Mesendoderm (in vitro differentiated cells): ENCODE results near the gene CTCFL.

ENCODE experiments used
- DNase-seq: peaks from one replicate; pipeline ENCODE4 v3.0.0; 2013
- H2AK5ac ChIP-seq: 2 replicates; pipeline ENCODE4 v1.6.1; 2013; ENCODE audit warnings: low read length, inconsistent platforms
- H2BK120ac ChIP-seq: 2 replicates; pipeline ENCODE4 v1.6.1; 2013; ENCODE audit warnings: low read depth, mild to moderate bottlenecking, low read length, moderate library complexity, mixed read lengths
- H2BK15ac ChIP-seq: replicated peaks from 2 replicates; pipeline ENCODE4 v1.6.1; 2013; ENCODE audit warnings: low read depth, mild to moderate bottlenecking, moderate library complexity
- H2BK5ac ChIP-seq: 2 replicates; pipeline ENCODE4 v1.6.1; 2013; ENCODE audit warnings: low read length, inconsistent platforms
- H3K18ac ChIP-seq: 2 replicates; pipeline ENCODE4 v1.6.1; 2013; ENCODE audit warnings: mild to moderate bottlenecking, low read length, mixed read lengths
- H3K23ac ChIP-seq: one replicate; pipeline ENCODE4 v1.6.1; 2013; ENCODE audit warnings: low read length
- H3K27ac ChIP-seq: 2 replicates; pipeline ENCODE4 v1.5.1; 2013; ENCODE audit warnings: low read depth, mild to moderate bottlenecking, inconsistent platforms, low read length, moderate library complexity
- H3K27me3 ChIP-seq: 2 replicates; pipeline ENCODE4 v1.6.1; 2013; ENCODE audit warnings: low read length, control low read depth, mild to moderate bottlenecking, inconsistent platforms; ENCODE audit not compliant: insufficient read depth, poor library complexity
- H3K36me3 ChIP-seq: 2 replicates; pipeline ENCODE4 v1.6.1; 2013; ENCODE audit warnings: low read length, inconsistent platforms; ENCODE audit not compliant: control insufficient read depth, insufficient read depth
- H3K4ac ChIP-seq: one replicate; pipeline ENCODE4 v1.6.1; 2013; ENCODE audit warnings: low read depth, mild to moderate bottlenecking, low read length, moderate library complexity
- H3K4me1 ChIP-seq: 2 replicates; pipeline ENCODE4 v1.6.1; 2013; ENCODE audit warnings: low read depth, low read length, inconsistent platforms; ENCODE audit not compliant: control insufficient read depth
- H3K4me2 ChIP-seq: 2 replicates; pipeline ENCODE4 v1.6.1; 2013; ENCODE audit warnings: low read length
- H3K4me3 ChIP-seq: 2 replicates; pipeline ENCODE4 v1.5.1; 2013; ENCODE audit warnings: mild to moderate bottlenecking, low read length
- H3K56ac ChIP-seq: one replicate; pipeline ENCODE4 v1.6.1; 2013; ENCODE audit warnings: low read length
- H3K79me1 ChIP-seq: 2 replicates; pipeline ENCODE4 v1.6.1; 2013; ENCODE audit warnings: low read length, inconsistent platforms
- H3K79me2 ChIP-seq: 2 replicates; pipeline ENCODE4 v1.6.1; 2013; ENCODE audit warnings: mild to moderate bottlenecking, low read length; ENCODE audit not compliant: control insufficient read depth, insufficient read depth
- H3K9ac ChIP-seq: 2 replicates; pipeline ENCODE4 v1.6.1; 2013; ENCODE audit warnings: low read length, inconsistent platforms
- H4K5ac ChIP-seq: one replicate; pipeline ENCODE4 v1.6.1; 2013; ENCODE audit warnings: low read length
- H4K8ac ChIP-seq: one replicate; pipeline ENCODE4 v1.6.1; 2013; ENCODE audit warnings: low read depth, mild to moderate bottlenecking, control low read depth, low read length, moderate library complexity
- WGBS: extraction: QIAGEN DNeasy Blood & Tissue Kit; methylation state at CpG from one replicate; pipeline ENCODE4 v1.1.7; 2013; ENCODE audit warnings: low lambda C conversion rate, missing lambda C conversion rate; ENCODE audit not compliant: insufficient coverage; ENCODE audit errors: extremely low coverage; 5-methylcytosine and 5-hydroxymethylcytosine counted together

The CTCFL gene

GRCh38 chr20:57561356-57562279 is 36.7 kb upstream of the CTCFL start:
- Histone ChIP-seq H3K23ac (peak overlapping the region; percentile 39), H3K4me2 (no peak overlapping the region), H2BK5ac (no peak overlapping the region), H3K4me1 (no peaks in the 10 kb centered on the region), H3K18ac (no peak overlapping the region), H3K27me3 (no peaks in the 10 kb centered on the region), H2AK5ac (no peak overlapping the region), H3K79me2 (no peaks in the 10 kb centered on the region), H4K8ac (no peak overlapping the region), H3K56ac (no peak overlapping the region), H4K5ac (no peak overlapping the region), H2BK15ac (no peak overlapping the region), H3K9ac (no peak overlapping the region), H3K79me1 (no peaks in the 10 kb centered on the region), H3K4me3 (no peak overlapping the region), H3K36me3 (no peaks in the 10 kb centered on the region), H3K27ac (no peak overlapping the region), H2BK120ac (no peak overlapping the region), H3K4ac (no peak overlapping the region)
- WGBS, result no CpG with 5 or more reads among the region's 24 CpGs
- no peak for DNase-seq

DNA sequence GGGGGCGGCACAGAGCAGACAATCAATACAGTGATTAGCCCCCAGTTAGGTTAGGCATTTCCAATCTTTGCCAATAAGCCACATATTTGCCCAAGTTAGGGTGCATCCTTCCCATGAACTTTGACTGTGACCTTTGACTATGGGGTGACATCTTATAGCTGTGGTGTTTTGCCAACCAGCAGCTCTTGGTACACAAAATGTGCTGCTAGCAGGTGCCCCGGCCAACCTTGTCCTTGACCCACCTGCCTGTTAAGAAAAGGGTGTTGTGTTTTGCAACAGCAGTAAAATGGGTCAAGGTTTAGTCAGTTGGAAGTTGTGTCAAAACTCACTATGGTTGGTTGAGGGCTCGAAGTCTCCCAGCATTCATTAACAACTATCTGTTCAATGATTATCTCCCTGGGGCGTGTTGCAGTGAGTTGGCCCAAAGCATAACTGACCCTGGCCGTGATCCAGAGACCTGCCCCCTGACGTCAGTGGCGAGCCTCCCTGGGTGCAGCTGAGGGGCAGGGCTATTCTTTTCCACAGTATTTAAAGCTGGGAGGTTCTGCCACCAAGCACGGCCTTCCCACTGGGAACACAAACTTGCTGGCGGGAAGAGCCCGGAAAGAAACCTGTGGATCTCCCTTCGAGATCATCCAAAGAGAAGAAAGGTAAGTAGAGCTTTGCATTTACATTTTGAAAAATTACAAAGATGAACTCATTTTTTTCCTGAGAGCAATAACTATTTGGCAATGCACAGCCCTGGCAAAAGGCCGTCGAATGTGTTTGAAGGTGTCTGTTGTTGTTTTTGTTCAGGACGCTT is 35.8 kb upstream of the CTCFL start, which contains the start of gene PCK1:
PCK1 (plus strand) TSS at position 557 of the 802 bp plus-strand sequence. CDS start 302 bp downstream, outside the sequence.
- Histone ChIP-seq H2BK15ac (no peak within 1 kb of the TSS), H3K9ac (no peak within 1 kb of the TSS), H2BK5ac (no peak within 1 kb of the TSS), H3K36me3 (no peaks in the 10 kb centered on the region), H3K27ac (no peak within 1 kb of the TSS), H3K4me2 (no peak within 1 kb of the TSS), H3K56ac (no peak within 1 kb of the TSS), H2AK5ac (no peak within 1 kb of the TSS), H3K27me3 (no peaks in the 10 kb centered on the region), H2BK120ac (no peak within 1 kb of the TSS), H3K4me3 (no peak within 1 kb of the TSS), H3K23ac (peak within 1 kb of the TSS; percentile 39), H4K8ac (no peak within 1 kb of the TSS), H3K18ac (no peak within 1 kb of the TSS), H3K79me2 (no peaks in the 10 kb centered on the region), H4K5ac (no peak within 1 kb of the TSS), H3K4ac (no peak within 1 kb of the TSS), H3K79me1 (no peaks in the 10 kb centered on the region), H3K4me1 (no peaks in the 10 kb centered on the region)
- no CpG with 5 or more reads among the region's 14 CpGs for WGBS
- DNase-seq, result no peak

GRCh38 chr20:57559658-57560553 is 35.0 kb upstream of the CTCFL start:
- Histone ChIP-seq H3K23ac (no peak overlapping the region), H3K27ac (no peak overlapping the region), H3K79me2 (no peaks in the 10 kb centered on the region), H3K9ac (no peak overlapping the region), H2BK15ac (no peak overlapping the region), H3K56ac (no peak overlapping the region), H3K4me1 (no peaks in the 10 kb centered on the region), H2BK5ac (no peak overlapping the region), H2AK5ac (no peak overlapping the region), H3K79me1 (no peaks in the 10 kb centered on the region), H3K36me3 (no peaks in the 10 kb centered on the region), H3K4me2 (no peak overlapping the region), H3K4ac (no peak overlapping the region), H3K18ac (no peak overlapping the region), H4K8ac (no peak overlapping the region), H3K4me3 (no peak overlapping the region), H2BK120ac (no peak overlapping the region), H4K5ac (no peak overlapping the region), H3K27me3 (no peaks in the 10 kb centered on the region)
- WGBS, result no CpG with 5 or more reads among the region's 8 CpGs
- no peak for DNase-seq

GRCh38 chr20:57559289-57559634 is 34.3 kb upstream of the CTCFL start:
- no peak overlapping the region for H4K8ac ChIP-seq
- H3K79me1 ChIP-seq, result no peaks in the 10 kb centered on the region
- H3K4ac ChIP-seq, result no peak overlapping the region
- H2BK5ac ChIP-seq, result no peak overlapping the region
- DNase-seq, result no peak
- no CpG with 5 or more reads among the region's 10 CpGs for WGBS
- no peak overlapping the region for H2BK15ac ChIP-seq
- no peak overlapping the region for H3K23ac ChIP-seq
- H2BK120ac ChIP-seq, result no peak overlapping the region
- no peak overlapping the region for H2AK5ac ChIP-seq
- H3K79me2 ChIP-seq, result no peaks in the 10 kb centered on the region
- no peak overlapping the region for H3K9ac ChIP-seq
- H3K4me1 ChIP-seq, result no peaks in the 10 kb centered on the region
- no peak overlapping the region for H3K27ac ChIP-seq
- no peaks in the 10 kb centered on the region for H3K36me3 ChIP-seq
- H3K4me3 ChIP-seq, result no peak overlapping the region
- H3K18ac ChIP-seq, result no peak overlapping the region
- H3K27me3 ChIP-seq, result no peaks in the 10 kb centered on the region
- no peak overlapping the region for H3K4me2 ChIP-seq
- no peak overlapping the region for H4K5ac ChIP-seq
- H3K56ac ChIP-seq, result no peak overlapping the region

DNA sequence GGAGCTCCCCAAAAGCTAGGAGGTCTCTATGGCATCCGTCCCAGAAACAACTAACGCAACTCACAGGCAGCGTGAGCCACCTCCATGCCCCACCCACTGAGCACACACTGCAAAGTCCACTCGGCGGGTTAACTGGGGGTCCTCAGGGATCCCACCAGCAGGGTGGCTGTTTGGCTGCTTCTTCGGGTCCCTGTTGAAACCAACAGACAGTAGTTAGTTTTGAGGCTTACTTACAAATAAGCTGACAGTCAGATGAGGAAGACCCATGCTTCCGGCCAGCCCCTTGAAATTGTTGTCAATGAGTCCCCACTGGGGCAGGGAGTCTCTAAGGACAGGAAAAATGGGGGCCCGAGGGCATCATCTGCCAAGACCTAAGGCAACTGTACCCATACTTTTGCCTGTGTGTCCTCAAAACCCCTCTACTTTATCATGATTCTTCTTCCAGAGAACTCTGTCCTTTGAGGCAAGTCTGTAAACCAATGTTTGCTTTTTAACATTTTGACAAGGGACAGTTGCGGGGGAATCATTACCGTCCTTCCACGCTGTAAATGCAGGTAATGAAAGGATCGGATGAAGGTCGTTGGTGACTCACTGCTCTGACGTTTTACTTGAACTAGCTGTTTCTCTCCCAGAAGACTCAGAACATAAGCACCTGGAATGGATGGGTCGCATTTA is 33.8 kb upstream of the CTCFL start:
- Histone ChIP-seq H4K5ac (no peak overlapping the region), H3K4me1 (no peaks in the 10 kb centered on the region), H4K8ac (no peak overlapping the region), H3K9ac (no peak overlapping the region), H3K79me2 (no peaks in the 10 kb centered on the region), H3K4me2 (no peak overlapping the region), H3K4ac (no peak overlapping the region), H2BK5ac (no peak overlapping the region), H3K23ac (no peak overlapping the region), H3K56ac (no peak overlapping the region), H2AK5ac (no peak overlapping the region), H3K27me3 (no peaks in the 10 kb centered on the region), H3K18ac (no peak overlapping the region), H2BK15ac (no peak overlapping the region), H3K79me1 (no peaks in the 10 kb centered on the region), H3K4me3 (no peak overlapping the region), H3K27ac (no peak overlapping the region), H2BK120ac (no peak overlapping the region), H3K36me3 (no peaks in the 10 kb centered on the region)
- WGBS, result no CpG with 5 or more reads among the region's 15 CpGs
- DNase-seq, result no peak
